K562 treated with DMSO at 1 percent for 4 hours (cell line): ENCODE data around the gene OR4B1. TPM values are rescaled to one million over a fixed set of nuclear protein-coding genes. Genes with fewer than 3 reads are reported as not detected.

Source experiments
- total RNA-seq: library from RNA; unstranded; fragments of 300-600 nt; gene quantifications from 2 replicates; pipeline ENCODE4 v1.2.3, GENCODE V29; 2022; ENCODE audit not compliant: insufficient read depth

The OR4B1 gene
- total RNA-seq: not detected in 2 replicates

GRCh38 chr11:48216510-48216909 lies at the start of gene OR4B1:
Gene OR4B1, plus strand, starts transcription at chr11:48216810. Its CDS starts 0 bp downstream, at chr11:48216810.

GRCh38 chr11:48244804-48245203 lies 28.2 kb downstream of the OR4B1 start, which contains the start of gene OR4X2:
Gene OR4X2, plus strand, starts transcription at chr11:48245104. Its CDS starts 0 bp downstream, at chr11:48245104.

GRCh38 chr11:48263423-48263911 lies 46.9 kb downstream of the OR4B1 start, which contains the start of gene OR4X1:
Gene OR4X1, plus strand, starts transcription at chr11:48263861. Its CDS starts 0 bp downstream, at chr11:48263861.

Other genes with a start within 250 kb of the OR4B1 start
- gene PTPRJ, start 236.3 kb upstream of the OR4B1 start, total RNA-seq: 4.8 and 8.2 TPM in 2 replicates
- gene OR4X2, start 28.3 kb downstream of the OR4B1 start, total RNA-seq: not detected in 2 replicates
- gene OR4X1, start 47.1 kb downstream of the OR4B1 start, total RNA-seq: not detected in 2 replicates
- not detected in 2 replicates for gene OR4S1, start 89.4 kb downstream of the OR4B1 start, total RNA-seq
- gene OR4C3, start 108.1 kb downstream of the OR4B1 start, total RNA-seq: not detected in 2 replicates
- not detected in 2 replicates for gene OR4C5, start 149.7 kb downstream of the OR4B1 start, total RNA-seq